Smooth muscle cell (in vitro differentiated cells): ENCODE results near the gene MAGI1. TPM values are rescaled to one million over a fixed set of nuclear protein-coding genes. Genes with fewer than 3 reads are reported as not detected.

Experiments used
- DNase-seq: peaks from one replicate; lab custom pipeline; 2025; ENCODE audit not compliant: unreplicated experiment; lab: John Stamatoyannopoulos, UW
- H2AFZ ChIP-seq: fragments of 200-600 bp; sonication (generic); 2 replicates; pipeline ENCODE4 v1.6.0; 2016; ENCODE audit warnings: antibody characterized with exemption, low read depth, mild to moderate bottlenecking
- H3F3A ChIP-seq: fragments of 200-600 bp; sonication (generic); 2 replicates; pipeline ENCODE4 v1.6.0; 2017; ENCODE audit warnings: antibody characterized with exemption, low read depth
- H3K27ac ChIP-seq: fragments of 200-600 bp; sonication (generic); 2 replicates; pipeline ENCODE4 v1.5.1; 2016; ENCODE audit warnings: low read depth, mild to moderate bottlenecking
- H3K27me3 ChIP-seq: fragments of 200-600 bp; sonication (generic); 2 replicates; pipeline ENCODE4 v1.6.1; 2016; ENCODE audit warnings: low read depth, mild to moderate bottlenecking
- H3K36me3 ChIP-seq: fragments of 200-600 bp; sonication (generic); 2 replicates; pipeline ENCODE4 v1.5.1; 2016; ENCODE audit warnings: low read depth
- H3K4me1 ChIP-seq: fragments of 200-600 bp; sonication (generic); 2 replicates; pipeline ENCODE4 v1.5.1; 2016; ENCODE audit warnings: low read depth
- H3K4me2 ChIP-seq: fragments of 200-600 bp; sonication (generic); 2 replicates; pipeline ENCODE4 v1.6.0; 2016; ENCODE audit warnings: mild to moderate bottlenecking
- H3K4me3 ChIP-seq: fragments of 200-600 bp; sonication (generic); 2 replicates; pipeline ENCODE4 v1.5.1; 2016; ENCODE audit warnings: mild to moderate bottlenecking
- H3K79me2 ChIP-seq: fragments of 200-600 bp; sonication (generic); 2 replicates; pipeline ENCODE4 v1.6.0; 2016; ENCODE audit warnings: low read depth, mild to moderate bottlenecking
- H3K9ac ChIP-seq: fragments of 200-600 bp; sonication (generic); 2 replicates; pipeline ENCODE4 v1.6.0; 2016; ENCODE audit warnings: low read depth
- H3K9me3 ChIP-seq: fragments of 200-600 bp; sonication (generic); replicated peaks from 2 replicates; pipeline ENCODE4 v1.5.1; 2016; ENCODE audit warnings: low read depth
- H4K20me1 ChIP-seq: fragments of 200-600 bp; sonication (generic); 2 replicates; pipeline ENCODE4 v1.6.0; 2016; ENCODE audit warnings: low read depth
- CTCF ChIP-seq: fragments of 200-600 bp; sonication (generic); IDR thresholded peaks from 2 replicates; pipeline ENCODE4 v1.5.1; 2017; ENCODE audit warnings: borderline replicate concordance, mild to moderate bottlenecking, antibody characterized with exemption; ENCODE audit not compliant: insufficient read depth, poor library complexity, severe bottlenecking
- WGBS: methylation state at CpG from one replicate; pipeline ENCODE4 v1.1.7; 2016; ENCODE audit warnings: low lambda C conversion rate; 5-methylcytosine and 5-hydroxymethylcytosine counted together
- polyA plus RNA-seq: library from polyadenylated mRNA; unstranded; fragments of >200 nt; fragmentation: Nextera tagmentation; extraction: Ambion mirVana; gene quantifications from 2 replicates; pipeline ENCODE4 v1.2.1, GENCODE V29; 2016
- total RNA-seq: library from RNA; depleted of rRNA; stranded (reverse); fragments of >200 nt; gene quantifications from 2 replicates; pipeline ENCODE4 v1.2.3, GENCODE V29; 2014

MAGI1 gene
- total and polyA plus RNA-seq, 2 experiments from 2014 or later, result 9.9 to 23.3 TPM

- no peak overlapping the region for H3K4me3 ChIP-seq
- H3K4me1 ChIP-seq, result peaks cover 22% of the 10 kb centered on the region
- H2AFZ ChIP-seq, result no peak overlapping the region
- no peak overlapping the region for H3K4me2 ChIP-seq
- H3K9ac ChIP-seq, result no peak overlapping the region
- no peak for TF ChIP-seq CTCF
- H4K20me1 ChIP-seq, result peaks cover 23% of the 10 kb centered on the region
- WGBS, result 64% methylated on average over 5 of the region's 5 CpGs
- peaks cover 29% of the 10 kb centered on the region for H3K79me2 ChIP-seq
- H3K27ac ChIP-seq, result no peak overlapping the region
- no peaks in the 10 kb centered on the region for H3K36me3 ChIP-seq
- H3K9me3 ChIP-seq, result no peaks in the 10 kb centered on the region
- DNase-seq, result no peak
- no peaks in the 10 kb centered on the region for H3K27me3 ChIP-seq
- no peaks in the 10 kb centered on the region for H3F3A ChIP-seq
These were observed 101.6 kb downstream of the MAGI1 start for GRCh38 chr3:65936908-65937638.

DNA sequence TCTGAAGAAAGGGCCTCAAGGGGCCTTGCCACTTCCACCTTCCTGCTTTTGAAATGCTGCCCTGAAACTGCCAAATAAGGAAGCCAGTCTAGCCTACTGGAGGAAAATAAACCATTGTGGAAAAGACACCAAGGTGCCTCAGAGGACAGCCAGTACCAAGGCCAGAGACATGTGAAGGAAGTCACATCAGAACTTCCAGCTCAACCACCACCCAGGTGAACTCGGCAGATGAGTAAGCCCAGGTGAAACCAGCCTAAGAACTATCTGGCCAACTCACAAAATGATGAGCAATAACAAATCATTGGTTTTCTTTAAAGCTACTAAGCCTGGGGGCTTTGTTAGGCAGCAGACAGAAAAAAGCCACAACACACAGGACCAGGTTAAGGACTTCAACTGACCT lies 103.0 kb downstream of the MAGI1 start:
- no peak for TF ChIP-seq CTCF
- WGBS, result 82% methylated on average over 1 of the region's 1 CpG
- Histone ChIP-seq H3K4me1 (peaks cover 22% of the 10 kb centered on the region), H3K36me3 (no peaks in the 10 kb centered on the region), H3K4me3 (no peak overlapping the region), H4K20me1 (peaks cover 15% of the 10 kb centered on the region), H3K79me2 (peaks cover 32% of the 10 kb centered on the region), H3K9me3 (no peaks in the 10 kb centered on the region), H3K4me2 (no peak overlapping the region), H3K9ac (no peak overlapping the region), H3F3A (no peaks in the 10 kb centered on the region), H3K27me3 (no peaks in the 10 kb centered on the region), H2AFZ (no peak overlapping the region), H3K27ac (no peak overlapping the region)
- no peak for DNase-seq

- Histone ChIP-seq H3K4me1 (peaks cover 16% of the 10 kb centered on the region), H3K9me3 (no peaks in the 10 kb centered on the region), H3F3A (no peaks in the 10 kb centered on the region), H3K4me3 (no peak overlapping the region), H3K79me2 (peaks cover 27% of the 10 kb centered on the region), H3K27me3 (no peaks in the 10 kb centered on the region), H3K4me2 (no peak overlapping the region), H3K9ac (no peak overlapping the region), H3K27ac (no peak overlapping the region), H3K36me3 (no peaks in the 10 kb centered on the region), H4K20me1 (peaks cover 34% of the 10 kb centered on the region), H2AFZ (no peak overlapping the region)
- no peak for DNase-seq
- 97% methylated on average over 6 of the region's 6 CpGs for WGBS
- no peak for TF ChIP-seq CTCF
These were observed 108.1 kb downstream of the MAGI1 start for GRCh38 chr3:65930648-65931047.

DNA sequence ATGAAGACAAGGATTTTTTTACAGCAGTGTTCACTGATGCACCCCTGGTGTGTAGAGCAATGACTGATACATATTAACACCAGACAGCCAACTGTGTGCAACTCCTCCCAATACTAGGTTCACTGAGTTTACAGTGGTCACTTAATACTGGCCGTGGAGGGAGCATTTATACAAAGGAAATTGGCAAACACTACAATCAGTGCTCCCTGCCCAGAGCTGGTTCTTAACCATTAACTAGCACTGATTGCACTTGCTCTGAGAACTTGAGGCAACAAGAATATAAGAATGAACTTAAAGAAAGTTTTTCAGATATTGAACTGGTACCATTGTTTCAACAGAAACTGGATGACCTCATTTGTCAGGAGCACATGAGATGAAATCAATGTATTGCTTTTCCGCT lies 110.6 kb downstream of the MAGI1 start:
- Histone ChIP-seq H3K27me3 (no peaks in the 10 kb centered on the region), H3K4me2 (no peak overlapping the region), H2AFZ (no peak overlapping the region), H3K4me3 (no peak overlapping the region), H3K9me3 (no peaks in the 10 kb centered on the region), H3K9ac (no peak overlapping the region), H4K20me1 (peaks cover 21% of the 10 kb centered on the region), H3K27ac (no peak overlapping the region), H3K36me3 (no peaks in the 10 kb centered on the region), H3K79me2 (peaks cover 18% of the 10 kb centered on the region), H3F3A (no peaks in the 10 kb centered on the region), H3K4me1 (peaks cover 23% of the 10 kb centered on the region)
- DNase-seq, result no peak
- 91% methylated on average over 2 of the region's 2 CpGs for WGBS
- TF ChIP-seq CTCF, result no peak
